Renal cortex interstitium (tissue), 11 donors: ENCODE measurements around the gene DNAJB8. TPM values are rescaled to one million over a fixed set of nuclear protein-coding genes. Genes with fewer than 3 reads are reported as not detected.

Experiments
- DNase-seq, 11 donors: peaks; one replicate each; pipeline ENCODE4 v3.0.0-alpha.2; 2013; ENCODE audit warnings: low read depth in 9 of 11, low spot score in 4 of 11; ENCODE audit errors: extremely low read depth in 1 of 11
- polyA plus RNA-seq, 3 donors: library from polyadenylated mRNA; unstranded; fragments of 120-200 nt; gene quantifications; one replicate each; pipeline ENCODE4 v1.2.1, GENCODE V29; 2013; ENCODE audit not compliant: insufficient read length in 3 of 3

Gene DNAJB8
- polyA plus RNA-seq, 3 donors: not detected

DNA sequence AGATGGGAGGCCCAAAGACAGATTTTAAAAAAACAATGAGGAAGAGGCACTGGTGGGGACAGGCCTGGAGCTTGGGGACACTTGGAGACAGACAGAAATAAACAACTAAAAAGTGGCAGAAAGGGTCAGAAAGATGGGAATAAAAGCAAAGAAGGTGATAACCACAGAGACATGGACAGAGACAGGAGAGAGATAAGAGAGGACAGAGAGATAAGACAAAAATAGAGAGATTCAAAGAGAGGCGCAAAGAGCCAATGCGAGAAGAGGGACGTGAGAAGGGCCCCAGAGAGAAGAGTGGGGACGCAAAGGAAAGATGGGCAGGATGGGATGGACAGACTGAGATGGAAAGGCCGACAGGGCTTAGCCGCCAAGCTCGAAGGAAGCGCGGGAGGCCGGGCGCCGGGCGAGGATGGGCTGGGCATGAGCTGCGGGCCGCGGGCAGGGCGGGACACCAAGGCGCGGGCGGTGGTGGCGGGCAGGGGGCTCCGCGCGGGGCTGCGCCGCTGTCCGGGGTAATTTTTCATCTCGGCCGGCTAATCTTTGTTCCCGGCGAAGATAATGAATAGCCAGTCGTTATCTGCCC lies 29.4 kb upstream of the DNAJB8 start:
- no peak for DNase-seq

DNA sequence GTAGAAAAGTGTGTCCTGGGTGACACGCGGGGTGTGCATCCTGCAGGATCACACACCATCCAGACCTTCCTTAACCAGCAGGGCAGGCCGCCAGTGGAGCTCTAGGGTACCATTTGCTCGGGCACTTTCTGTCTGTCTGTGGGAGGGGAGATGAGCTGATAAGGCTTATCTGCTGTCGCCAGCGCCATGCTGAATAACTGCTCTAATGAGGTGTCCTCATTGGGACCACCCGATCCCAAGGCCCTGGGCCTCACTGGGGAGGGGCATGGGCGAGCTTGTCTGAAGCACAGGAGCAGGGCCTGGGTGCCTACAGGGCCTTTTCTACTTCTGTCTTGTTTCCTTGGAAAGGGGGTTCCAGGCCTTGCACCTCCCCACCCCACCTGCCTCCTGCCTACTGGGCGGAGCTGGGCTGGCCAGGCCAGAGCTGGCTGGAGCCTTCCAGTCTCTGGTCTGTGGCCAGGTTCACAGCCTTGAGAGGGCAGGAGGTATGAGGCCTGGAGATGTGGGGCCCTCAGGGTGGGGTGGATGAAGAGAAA lies 28.8 kb upstream of the DNAJB8 start:
- DNase-seq: no peak

DNA sequence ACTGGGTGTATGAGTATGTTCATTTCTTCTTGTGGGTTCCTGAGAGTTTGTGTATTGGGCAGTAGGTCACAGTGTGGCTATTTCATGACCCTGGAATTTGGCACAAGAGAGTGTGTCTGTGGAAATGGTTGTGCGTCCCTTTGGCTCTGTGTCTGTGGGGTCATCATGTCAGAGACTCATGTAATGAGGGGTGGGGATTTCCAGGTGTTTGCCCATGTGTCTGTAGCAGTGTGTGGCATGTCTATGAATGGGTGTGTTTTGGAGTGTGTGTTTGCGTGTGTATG lies 27.6 kb upstream of the DNAJB8 start:
- DNase-seq: no peak

DNA sequence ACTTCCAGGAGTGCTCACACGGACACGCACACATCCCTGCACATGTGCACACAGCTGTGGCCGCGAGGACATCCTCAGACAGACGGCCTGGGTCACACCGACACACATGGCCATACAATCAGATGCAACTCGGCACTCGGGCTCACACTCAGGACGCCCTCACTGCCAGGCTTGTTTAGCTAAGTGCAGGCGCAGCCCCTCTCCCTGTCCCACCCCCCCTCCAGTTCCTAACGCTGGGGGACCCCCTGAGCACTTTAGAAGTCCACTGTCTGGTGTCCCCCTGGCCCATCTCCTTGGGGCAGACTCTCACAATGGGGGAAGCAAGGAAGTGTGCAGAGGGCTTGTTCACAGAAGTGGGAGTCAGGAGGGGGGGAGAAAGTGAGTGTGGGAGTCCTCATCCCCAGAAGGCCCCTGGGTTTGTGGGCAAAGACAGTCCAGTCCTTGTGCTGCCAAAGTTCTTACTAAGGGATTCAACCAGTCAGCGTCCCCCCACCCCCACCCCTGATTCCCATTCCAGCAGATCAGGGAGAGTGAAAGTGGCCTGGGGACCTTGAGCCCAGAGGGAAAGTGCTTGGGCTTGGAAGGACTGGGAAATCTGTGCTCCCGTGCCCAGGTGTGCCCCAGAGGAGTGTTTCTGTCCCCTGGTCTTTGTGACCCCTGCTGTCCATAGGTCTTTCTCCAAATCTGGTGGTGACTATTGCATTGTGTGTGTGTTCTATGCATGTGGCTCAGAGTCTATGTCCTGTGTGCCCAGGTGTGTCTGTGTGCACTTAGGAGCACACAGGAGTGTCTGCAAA lies 27.1 kb upstream of the DNAJB8 start:
- no peak for DNase-seq

DNA sequence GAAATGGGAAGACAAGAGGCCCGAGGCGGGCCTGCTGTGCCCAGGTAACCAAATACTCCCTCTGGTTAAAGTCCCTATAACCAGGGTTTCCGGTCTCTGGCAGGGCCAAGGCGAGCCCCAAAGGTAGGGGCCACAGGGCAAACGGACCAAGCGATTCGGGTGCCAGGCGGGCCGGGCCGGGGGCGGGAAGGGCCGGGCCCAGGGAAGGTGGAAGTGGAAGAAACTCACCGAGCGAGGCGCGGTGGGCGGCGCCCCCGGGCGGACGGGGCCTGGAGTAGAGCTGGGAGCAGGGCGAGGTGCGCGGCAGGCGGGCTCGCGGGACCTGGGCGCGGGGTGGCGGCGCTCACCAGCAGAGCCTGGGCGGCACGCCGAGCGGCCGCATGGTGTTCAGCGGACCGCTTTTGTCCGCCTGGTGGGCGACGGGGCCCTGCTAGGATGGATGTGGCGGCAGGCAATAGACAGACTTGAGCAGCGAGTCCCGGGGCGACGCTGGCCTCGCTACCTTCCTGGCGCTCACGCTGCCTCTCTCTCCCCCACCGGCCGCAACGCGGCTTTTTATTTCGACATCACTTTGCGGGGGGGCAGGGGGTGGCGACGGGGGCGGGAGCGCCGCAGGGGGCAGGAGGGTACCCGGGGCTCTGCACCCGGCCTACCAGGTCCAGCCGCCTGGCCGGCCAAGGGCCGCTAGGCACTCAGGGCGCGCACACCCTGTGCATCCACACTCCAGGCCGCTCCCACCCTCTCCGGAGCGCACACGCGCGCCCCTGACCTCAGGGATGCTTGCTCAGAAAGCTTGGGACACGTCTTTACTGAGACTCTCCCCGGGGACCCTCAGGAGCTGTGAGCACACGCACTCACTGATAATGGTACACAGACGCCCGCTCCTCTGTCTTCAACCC lies 26.2 kb upstream of the DNAJB8 start, which contains the start of gene GATA2:
Gene GATA2 (minus strand): TSS at position 531 of the 899 bp plus-strand sequence. CDS start 6,170 bp downstream, outside the sequence.
- no peak for DNase-seq

DNA sequence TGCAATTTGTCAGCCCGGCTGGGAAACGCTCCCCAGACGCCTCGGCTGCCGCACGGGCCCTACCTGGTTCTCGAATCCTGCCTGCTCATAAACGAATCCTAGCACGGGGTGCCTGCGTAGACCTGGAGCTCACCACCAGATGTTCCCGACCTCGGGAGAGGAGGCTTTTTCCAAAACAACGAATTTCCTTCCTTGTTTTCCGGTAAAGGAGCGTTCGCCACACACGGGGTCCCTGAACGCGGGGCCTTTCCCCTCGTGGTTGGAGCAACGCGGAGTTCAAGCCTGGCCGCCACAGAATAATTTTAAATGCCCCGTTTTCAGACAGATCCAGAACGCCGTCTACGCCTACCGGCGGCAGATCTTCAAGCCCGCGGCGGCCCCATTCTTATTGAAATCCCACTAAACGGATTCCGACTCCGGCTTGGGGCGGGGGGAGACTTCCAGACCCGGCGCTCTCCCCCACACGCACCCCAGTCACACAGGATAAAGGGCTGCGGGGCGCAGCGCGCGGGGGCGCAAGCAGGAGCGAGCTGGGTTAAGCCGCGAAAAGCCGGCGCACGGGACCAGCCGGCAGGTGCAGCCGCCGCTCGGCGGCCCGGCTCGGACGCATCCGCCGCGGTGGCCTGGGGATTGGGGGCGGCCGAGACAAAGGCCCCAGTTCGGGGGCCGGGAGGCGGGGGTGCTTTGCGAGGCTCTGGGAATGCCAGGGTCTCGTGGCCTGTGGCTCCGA lies 25.4 kb upstream of the DNAJB8 start:
- DNase-seq: no peak

DNA sequence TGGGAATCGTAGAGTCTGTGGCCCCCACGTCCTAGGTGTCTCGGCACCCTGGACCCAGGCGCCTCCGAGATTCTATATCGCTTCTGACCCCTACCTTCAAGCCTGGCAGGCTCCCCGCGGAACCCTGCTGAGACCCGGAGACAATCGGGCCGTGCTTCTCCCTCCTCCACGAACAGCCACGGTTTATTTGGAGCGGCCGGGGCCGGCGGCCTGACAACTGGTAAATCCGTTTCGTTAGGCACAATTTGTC lies 24.9 kb upstream of the DNAJB8 start:
- DNase-seq: no peak

DNA sequence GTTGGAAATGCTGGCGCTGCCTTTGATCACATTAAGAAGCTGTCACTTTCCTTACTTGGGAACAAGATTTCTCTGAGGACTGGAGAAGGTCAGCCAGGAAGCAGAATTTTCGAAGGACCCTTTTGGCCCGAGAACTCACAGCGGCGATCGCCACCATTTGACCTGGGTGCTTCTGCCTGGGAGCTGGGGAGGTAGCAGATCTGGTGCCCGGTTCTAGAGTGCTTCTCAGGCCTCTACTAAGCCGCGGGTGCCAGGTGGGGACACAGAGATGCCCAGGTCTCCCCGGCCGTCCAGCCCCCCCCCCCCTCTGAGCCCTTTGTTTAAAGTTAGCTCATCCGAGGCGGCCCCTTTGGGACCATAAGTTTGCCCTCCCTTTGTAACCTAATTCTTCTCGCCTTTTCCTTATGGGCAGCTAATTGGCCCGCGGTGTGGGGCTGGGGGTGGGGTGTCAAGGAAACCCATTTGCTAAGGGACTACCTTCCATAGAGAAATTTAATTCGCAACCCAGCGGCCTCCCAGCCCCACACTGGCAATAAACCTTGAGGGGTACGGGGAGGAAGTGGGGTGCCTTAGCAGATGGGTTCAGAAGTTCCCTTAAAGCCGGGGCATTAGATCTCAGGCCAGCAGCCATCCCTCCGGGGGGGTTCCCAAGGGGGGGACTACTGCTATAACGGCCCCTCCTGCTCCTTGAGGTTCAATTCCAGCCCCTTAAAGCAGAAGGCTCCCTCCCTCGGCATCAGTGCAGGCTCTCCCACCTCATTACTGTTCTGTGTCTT lies 24.4 kb upstream of the DNAJB8 start:
- DNase-seq: no peak

DNA sequence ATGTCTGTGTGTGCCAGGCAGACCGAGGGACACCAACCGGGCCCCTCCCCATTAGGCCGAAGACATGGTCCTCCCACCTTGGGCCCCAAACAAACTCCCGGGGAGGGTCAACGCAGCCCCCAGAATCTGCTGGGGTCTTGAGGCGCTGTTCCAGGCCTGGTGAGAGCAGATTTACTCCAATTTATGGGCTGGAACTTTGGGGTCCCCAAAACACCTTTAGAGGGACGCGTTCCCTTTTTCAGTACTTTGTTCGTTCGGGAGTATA lies 23.9 kb upstream of the DNAJB8 start:
- no peak for DNase-seq

DNA sequence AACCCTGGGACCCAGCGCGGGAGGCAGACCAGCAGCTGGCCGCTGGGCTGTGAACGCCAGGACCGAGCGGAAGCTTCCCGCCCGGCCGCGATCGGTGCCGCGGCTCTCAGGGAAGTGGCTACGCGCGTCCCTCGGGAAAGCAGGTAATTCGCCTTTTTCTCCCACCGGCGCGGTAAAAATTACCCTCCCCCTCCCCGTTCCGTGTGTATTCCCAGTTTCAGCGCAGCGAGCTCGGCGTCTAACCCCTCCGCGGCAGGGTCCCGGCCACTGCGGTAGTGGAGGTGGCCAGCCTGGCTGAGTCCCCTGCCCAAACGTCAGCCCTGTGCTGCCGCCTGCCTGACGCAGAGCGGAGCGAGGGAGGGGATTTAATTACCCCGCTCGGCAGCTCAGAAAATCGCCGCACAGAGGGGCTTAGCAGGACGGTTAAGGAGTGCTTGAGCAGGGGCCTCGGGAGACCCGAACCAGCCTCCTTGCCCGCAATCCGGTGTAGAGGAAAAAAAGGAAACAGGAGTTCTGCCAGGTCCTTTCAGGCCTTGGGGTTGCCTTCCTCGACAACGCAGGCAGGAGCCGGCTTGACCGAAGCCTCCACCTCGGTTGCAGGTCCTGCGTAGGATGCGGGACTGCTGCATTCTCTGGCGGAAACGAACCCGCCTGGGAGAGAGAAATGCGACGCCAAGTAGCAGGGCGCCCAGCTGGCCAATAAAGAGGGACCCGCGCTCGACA lies 23.4 kb upstream of the DNAJB8 start:
- DNase-seq: no peak

DNA sequence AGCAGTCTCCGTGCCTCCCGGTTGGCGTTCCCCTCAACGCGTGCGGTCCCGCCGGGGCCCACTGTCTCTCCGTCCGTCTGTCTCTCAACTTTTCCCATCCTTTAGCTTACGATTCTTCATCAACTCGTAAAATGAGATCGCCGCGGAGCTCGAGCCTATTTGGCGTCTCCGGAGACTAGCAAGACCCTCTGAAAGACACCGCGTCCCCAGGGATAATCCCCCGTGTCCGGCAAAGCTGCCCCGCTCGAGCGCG lies 22.9 kb upstream of the DNAJB8 start:
- no peak for DNase-seq

DNA sequence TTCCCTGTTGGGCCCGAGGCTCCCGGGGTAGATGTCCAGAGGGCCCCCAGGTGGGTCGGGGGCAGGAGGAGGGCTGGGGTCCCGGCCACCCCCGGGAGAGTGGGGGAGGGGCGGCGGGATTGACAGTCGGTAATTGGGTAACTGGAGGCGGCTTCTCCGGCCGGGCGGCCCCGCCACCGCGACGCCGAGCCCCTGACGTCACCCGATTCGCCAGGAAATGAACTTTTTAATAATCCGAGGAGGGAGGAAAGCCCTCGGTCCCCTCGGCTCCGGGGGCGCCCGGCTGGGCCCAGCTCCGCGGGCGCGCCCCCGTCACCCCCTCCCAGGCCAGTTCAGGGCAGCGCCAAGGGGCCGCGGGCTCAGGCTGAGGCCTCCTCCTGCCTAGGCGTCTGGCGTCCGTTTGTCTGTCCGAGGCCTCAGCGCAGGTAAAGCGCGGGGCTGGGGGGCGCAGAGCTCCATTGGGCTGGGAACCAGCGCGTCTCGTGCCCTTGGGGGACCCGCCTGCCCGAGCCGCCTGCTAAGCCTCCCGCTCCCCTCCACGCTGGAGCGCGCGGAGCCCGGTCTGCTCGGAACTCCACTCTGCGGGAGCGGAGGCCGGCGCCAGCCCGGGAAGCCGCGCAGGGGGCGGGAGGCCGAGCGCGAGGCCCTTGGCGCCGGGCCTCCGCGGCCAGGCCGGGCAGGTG lies 22.4 kb upstream of the DNAJB8 start:
- DNase-seq: no peak

DNA sequence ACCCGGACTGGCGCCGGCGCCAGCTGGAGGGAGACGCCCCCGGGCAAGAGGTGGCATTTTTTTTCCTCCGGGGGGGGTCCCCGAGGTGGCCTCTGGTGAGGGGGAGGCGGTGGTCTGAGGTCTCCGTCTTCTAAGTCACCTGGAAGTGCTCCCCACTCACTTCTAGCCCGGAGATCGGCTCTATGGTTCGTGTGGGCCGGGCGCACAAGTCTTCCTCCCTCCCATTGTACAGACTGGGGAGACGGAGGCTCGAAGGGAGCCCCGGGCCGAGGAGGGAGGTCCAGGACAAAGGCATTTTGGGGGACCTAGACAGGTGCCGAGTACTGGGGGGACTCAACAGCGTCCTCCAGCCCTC lies 21.9 kb upstream of the DNAJB8 start:
- DNase-seq: no peak

DNA sequence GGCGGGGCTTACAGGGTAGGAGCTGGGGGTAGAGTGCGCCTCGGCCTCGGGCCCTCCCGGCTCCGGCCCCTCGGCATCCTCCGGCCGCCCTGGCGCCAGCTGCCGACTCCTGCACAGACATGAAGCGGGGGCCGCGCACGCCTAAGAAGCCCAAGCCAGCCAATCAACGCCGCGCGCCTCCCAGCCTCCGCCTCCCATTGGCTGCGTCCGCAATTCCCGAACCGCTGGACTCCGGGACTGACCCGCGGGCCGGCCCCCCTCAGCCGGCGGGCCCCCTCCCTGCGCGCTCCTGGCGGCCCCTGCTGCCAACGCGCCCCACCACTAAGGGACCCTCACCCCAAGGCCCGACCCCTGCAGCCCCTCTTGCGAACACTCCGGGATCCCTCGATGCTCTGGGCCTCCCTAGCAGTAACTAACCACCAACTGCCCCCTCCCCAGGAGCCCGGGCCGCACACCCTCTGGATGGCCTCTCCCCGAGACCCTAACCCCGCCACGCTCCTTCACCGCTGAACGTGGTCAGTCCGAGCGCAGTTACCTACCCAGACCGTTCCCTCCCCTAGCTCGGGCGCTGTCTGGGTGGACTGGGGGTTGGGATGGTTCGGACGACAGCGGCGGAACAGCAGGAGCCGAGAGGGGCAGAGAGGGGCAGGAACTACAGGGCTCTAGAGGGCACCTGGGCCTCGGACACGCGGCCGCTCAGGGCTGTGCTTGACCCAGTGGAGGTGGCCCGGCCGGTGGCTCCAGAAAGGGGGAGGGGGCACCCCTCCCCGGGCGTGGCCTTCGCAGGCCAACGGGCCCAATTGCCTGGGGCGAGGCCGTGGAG lies 21.3 kb upstream of the DNAJB8 start:
- DNase-seq: peak in 8 of 11 donors; percentile 64 to 86 (median 83)

DNA sequence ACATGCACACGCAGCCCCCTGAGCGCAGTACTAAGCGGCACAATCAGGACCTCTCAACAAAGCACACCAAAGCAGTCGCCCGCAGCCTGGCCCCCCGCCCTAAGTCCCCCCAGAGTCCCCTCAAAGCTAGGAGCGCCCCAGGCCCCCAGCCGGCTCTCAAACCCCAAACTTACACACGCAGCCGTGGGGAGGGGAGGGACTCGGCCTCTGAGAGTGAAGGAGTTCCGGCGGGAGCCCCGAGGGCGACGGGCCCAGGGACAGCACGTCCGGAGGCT lies 20.8 kb upstream of the DNAJB8 start:
- DNase-seq: no peak

DNA sequence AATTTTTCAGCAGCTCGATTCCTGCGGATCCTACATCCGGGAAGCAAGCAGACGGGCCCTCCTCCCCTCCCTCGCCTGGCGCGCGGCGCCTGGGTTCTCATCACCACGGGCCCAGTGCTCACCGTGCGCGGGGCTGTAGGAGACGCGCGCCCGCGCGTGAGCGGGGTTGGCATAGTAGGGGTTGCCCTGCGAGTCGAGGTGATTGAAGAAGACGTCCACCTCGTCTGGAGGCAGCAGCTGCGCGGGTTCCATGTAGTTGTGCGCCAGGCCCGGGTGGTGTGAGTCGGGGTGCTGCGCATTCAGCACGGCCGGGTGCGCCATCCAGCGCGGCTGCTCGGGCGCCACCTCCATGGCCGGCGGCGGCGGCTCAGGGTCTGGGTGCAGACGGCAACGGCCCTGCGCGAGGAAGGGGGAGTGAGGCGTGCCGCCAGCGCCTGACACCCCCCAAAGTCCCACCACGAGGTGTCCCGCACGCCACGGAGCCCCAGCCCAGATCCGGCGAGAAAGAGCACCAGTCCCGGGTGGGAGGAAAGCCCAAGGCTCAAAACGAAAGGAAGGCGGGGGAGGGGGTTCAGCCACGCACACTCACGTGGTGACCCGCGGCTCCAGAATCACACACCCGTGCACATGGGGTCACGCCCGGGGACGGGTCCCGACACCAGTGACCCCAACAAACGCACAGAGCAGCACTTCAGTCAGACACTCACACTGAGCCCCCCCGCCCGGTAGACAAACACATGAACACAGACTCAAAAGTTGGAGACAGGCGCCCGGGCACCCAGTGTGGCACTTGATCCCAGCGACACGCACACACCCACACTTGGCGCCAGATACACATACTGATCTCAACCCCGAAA lies 20.2 kb upstream of the DNAJB8 start:
- no peak for DNase-seq

DNA sequence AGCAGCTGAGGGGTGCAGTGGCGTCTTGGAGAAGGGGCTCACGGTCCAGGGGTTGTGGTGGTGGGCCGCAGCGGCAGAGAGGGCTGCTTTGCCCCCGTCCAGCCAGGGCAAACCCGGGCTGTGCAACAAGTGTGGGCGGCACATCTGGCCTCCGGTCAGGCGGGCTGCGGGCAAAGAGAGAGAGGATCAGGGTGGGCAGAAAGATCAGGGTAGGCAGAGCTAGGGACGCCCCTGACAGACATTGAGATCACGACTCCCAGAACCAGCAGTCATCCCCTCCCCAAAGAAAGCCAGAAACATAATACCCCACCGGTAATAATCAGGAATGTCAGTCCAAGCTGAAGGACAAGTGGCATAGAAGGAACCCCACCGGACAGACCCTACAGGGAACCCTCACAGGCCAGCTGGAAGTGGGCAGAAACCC lies 19.5 kb upstream of the DNAJB8 start:
- DNase-seq: no peak
